HG03025 (cell line): ENCODE results near the gene RALGAPA1.

Experiments
- ATAC-seq: cut with Tn5 transposase; IDR thresholded peaks from one replicate; pipeline ENCODE4 v1.9.1; 2021; ENCODE audit warnings: mild to moderate bottlenecking, moderate library complexity; ENCODE audit not compliant: unreplicated experiment, low FRiP score

Gene RALGAPA1

GRCh38 chr14:35557221-35557747 is 251.8 kb downstream of the RALGAPA1 start:
- no peak for ATAC-seq

- ATAC-seq, result no peak
Measured at GRCh38 chr14:35556548-35556947, 252.5 kb downstream of the RALGAPA1 start.

- no peak for ATAC-seq
Measured at GRCh38 chr14:35553808-35554207, 255.3 kb downstream of the RALGAPA1 start.

GRCh38 chr14:35551081-35551480 is 258.0 kb downstream of the RALGAPA1 start:
- no peak for ATAC-seq

- ATAC-seq, result no peak
Measured at GRCh38 chr14:35549551-35549950, 259.5 kb downstream of the RALGAPA1 start.

- ATAC-seq, result no peak
Measured at GRCh38 chr14:35543006-35543405, 266.1 kb downstream of the RALGAPA1 start.

GRCh38 chr14:35539969-35540368 is 269.1 kb downstream of the RALGAPA1 start:
- ATAC-seq, result no peak

- no peak for ATAC-seq
Measured at GRCh38 chr14:35535483-35536112, 273.5 kb downstream of the RALGAPA1 start.

- peak; percentile 45 for ATAC-seq
Measured at GRCh38 chr14:35534873-35535482, 274.1 kb downstream of the RALGAPA1 start.

- ATAC-seq, result peak; percentile 12
Measured at GRCh38 chr14:35534208-35534872, 274.8 kb downstream of the RALGAPA1 start.

- ATAC-seq, result peak; percentile 62
Measured at GRCh38 chr14:35533357-35534207, 275.5 kb downstream of the RALGAPA1 start, which contains the start of gene INSM2. Gene INSM2 (plus strand): TSS chr14:35534164. CDS start chr14:35534253, 89 bp downstream.

GRCh38 chr14:35532783-35533356 is 276.2 kb downstream of the RALGAPA1 start:
- peak; percentile 3 for ATAC-seq

- ATAC-seq, result no peak
Measured at GRCh38 chr14:35531960-35532747, 276.9 kb downstream of the RALGAPA1 start.

- ATAC-seq, result no peak
Measured at GRCh38 chr14:35526962-35527361, 282.1 kb downstream of the RALGAPA1 start.

GRCh38 chr14:35525695-35526094 is 283.4 kb downstream of the RALGAPA1 start:
- no peak for ATAC-seq

- ATAC-seq, result no peak
Measured at GRCh38 chr14:35519986-35520385, 289.1 kb downstream of the RALGAPA1 start.

GRCh38 chr14:35515916-35516315 is 293.2 kb downstream of the RALGAPA1 start:
- no peak for ATAC-seq

- ATAC-seq, result no peak
Measured at GRCh38 chr14:35512765-35513164, 296.3 kb downstream of the RALGAPA1 start.

GRCh38 chr14:35509846-35510245 is 299.2 kb downstream of the RALGAPA1 start:
- no peak for ATAC-seq
